Thyroid gland (tissue), 4 donors: Measurements from ENCODE around the gene PDIK1L.

Experiments used
- CTCF ChIP-seq, 6 experiments: fragments of 200-600 bp in 3 of 6; fragments of 450-650 bp in 3 of 6; sonication (generic) in 3 of 6; IDR thresholded peaks; one replicate each; pipeline ENCODE4 v1.5.1; 2016 to 2019; ENCODE audit warnings: antibody characterized with exemption in 6 of 6, mild to moderate bottlenecking in 2 of 6, inconsistent platforms in 1 of 6, moderate library complexity in 1 of 6
- POLR2A ChIP-seq, 2 donors: fragments of 450-650 bp; IDR thresholded peaks; one replicate each; pipeline ENCODE4 v1.6.1; 2017; ENCODE audit warnings: antibody characterized with exemption in 2 of 2, mild to moderate bottlenecking in 2 of 2, moderate library complexity in 1 of 2

GRCh38 chr1:26124418-26125331, 13.1 kb downstream of the PDIK1L start:
- TF ChIP-seq CTCF (IDR thresholded peaks at IDR 0.05) = no peak
- TF ChIP-seq POLR2A (IDR thresholded peaks at IDR 0.05) = no peak
